Suprapubic skin (tissue), 4 donors: ENCODE measurements around the gene SIDT1. TPM values are rescaled to one million over a fixed set of nuclear protein-coding genes. Genes with fewer than 3 reads are reported as not detected.

Experiments used
- DNase-seq, 2 donors: peaks; one replicate each; pipeline ENCODE4 v3.0.0-alpha.2; 2019; ENCODE audit warnings: low spot score in 2 of 2
- H3K27ac ChIP-seq: fragments of 200-600 bp; sonication (generic); one replicate; pipeline ENCODE4 v1.5.1; 2019
- H3K27me3 ChIP-seq: fragments of 200-600 bp; sonication (generic); one replicate; pipeline ENCODE4 v1.5.1; 2019
- H3K36me3 ChIP-seq: fragments of 200-600 bp; sonication (generic); one replicate; pipeline ENCODE4 v1.5.1; 2019
- H3K4me1 ChIP-seq: fragments of 200-600 bp; sonication (generic); one replicate; pipeline ENCODE4 v1.5.1; 2019
- H3K4me3 ChIP-seq: fragments of 200-600 bp; sonication (generic); one replicate; pipeline ENCODE4 v1.5.1; 2019; ENCODE audit warnings: mild to moderate bottlenecking
- H3K9me3 ChIP-seq: fragments of 200-600 bp; sonication (generic); one replicate; pipeline ENCODE4 v1.5.1; 2019
- CTCF ChIP-seq, 2 donors: fragments of 200-600 bp in 1 of 2; fragments of 450-650 bp in 1 of 2; sonication (generic) in 1 of 2; IDR thresholded peaks; one replicate each; pipeline ENCODE4 v1.5.1; 2016 to 2019; ENCODE audit warnings: antibody characterized with exemption in 2 of 2, mild to moderate bottlenecking in 1 of 2, moderate library complexity in 1 of 2
- EP300 ChIP-seq: sonication (generic); formaldehyde crosslinking; IDR thresholded peaks from one replicate; pipeline ENCODE4 v1.6.1; 2017; ENCODE audit warnings: antibody characterized with exemption
- POLR2A ChIP-seq, 2 donors: fragments of 450-650 bp; IDR thresholded peaks; one replicate each; pipeline ENCODE4 v1.6.1; 2017; ENCODE audit warnings: antibody characterized with exemption in 2 of 2, mild to moderate bottlenecking in 2 of 2, moderate library complexity in 2 of 2
- POLR2AphosphoS5 ChIP-seq, 3 donors: sonication (generic); formaldehyde crosslinking; IDR thresholded peaks; one replicate each; pipeline ENCODE4 v1.6.1; 2017; ENCODE audit warnings: antibody characterized with exemption in 3 of 3
- WGBS: methylation state at CpG from one replicate; pipeline ENCODE4 v1.1.5; 2018; 5-methylcytosine and 5-hydroxymethylcytosine counted together
- total RNA-seq, 4 donors: library from RNA; depleted of rRNA; stranded (reverse); fragments of >200 nt; gene quantifications; one replicate each; pipeline ENCODE4 v1.1.0, GENCODE V29; 2016

The SIDT1 gene
- total RNA-seq, 4 donors from 2014 or later: 0.34 to 11.4 (median 2.2) TPM

- DNase-seq: no peak
- no peaks in the 10 kb centered on the region for H3K27me3 ChIP-seq
- TF ChIP-seq CTCF (IDR thresholded peaks at IDR 0.05): no peak
- TF ChIP-seq POLR2A (IDR thresholded peaks at IDR 0.05): no peak
- no peak for TF ChIP-seq POLR2AphosphoS5 (IDR thresholded peaks at IDR 0.05)
- TF ChIP-seq EP300: no peak
- no peaks in the 10 kb centered on the region for H3K36me3 ChIP-seq
- H3K27ac ChIP-seq: no peak overlapping the region
- no peak overlapping the region for H3K4me3 ChIP-seq
- no peaks in the 10 kb centered on the region for H3K4me1 ChIP-seq
- H3K9me3 ChIP-seq: no peaks in the 10 kb centered on the region
- 68% methylated on average over 2 of the region's 2 CpGs for WGBS
These were observed 39.0 kb downstream of the SIDT1 start for GRCh38 chr3:113571360-113571759.

GRCh38 chr3:113573728-113574127, 41.4 kb downstream of the SIDT1 start:
- Histone ChIP-seq H3K4me1 (no peaks in the 10 kb centered on the region), H3K36me3 (no peaks in the 10 kb centered on the region), H3K27me3 (no peaks in the 10 kb centered on the region), H3K9me3 (no peaks in the 10 kb centered on the region), H3K4me3 (no peak overlapping the region), H3K27ac (no peak overlapping the region)
- DNase-seq: no peak
- TF ChIP-seq CTCF (IDR thresholded peaks at IDR 0.05) (no peak), EP300 (no peak), POLR2A (IDR thresholded peaks at IDR 0.05) (no peak), POLR2AphosphoS5 (IDR thresholded peaks at IDR 0.05) (no peak)
- WGBS: 83% methylated on average over 3 of the region's 3 CpGs

GRCh38 chr3:113574213-113574612, 41.9 kb downstream of the SIDT1 start:
- TF ChIP-seq EP300 (no peak), CTCF (IDR thresholded peaks at IDR 0.05) (no peak), POLR2A (IDR thresholded peaks at IDR 0.05) (no peak), POLR2AphosphoS5 (IDR thresholded peaks at IDR 0.05) (no peak)
- 70% methylated on average over 2 of the region's 2 CpGs for WGBS
- Histone ChIP-seq H3K36me3 (no peaks in the 10 kb centered on the region), H3K27me3 (no peaks in the 10 kb centered on the region), H3K4me3 (no peak overlapping the region), H3K27ac (no peak overlapping the region), H3K4me1 (no peaks in the 10 kb centered on the region), H3K9me3 (no peaks in the 10 kb centered on the region)
- no peak for DNase-seq

- Histone ChIP-seq H3K27me3 (no peaks in the 10 kb centered on the region), H3K36me3 (no peaks in the 10 kb centered on the region), H3K4me3 (no peak overlapping the region), H3K27ac (no peak overlapping the region), H3K9me3 (no peaks in the 10 kb centered on the region), H3K4me1 (no peaks in the 10 kb centered on the region)
- TF ChIP-seq CTCF (IDR thresholded peaks at IDR 0.05): no peak
- TF ChIP-seq POLR2AphosphoS5 (IDR thresholded peaks at IDR 0.05): no peak
- TF ChIP-seq POLR2A (IDR thresholded peaks at IDR 0.05): no peak
- no peak for TF ChIP-seq EP300
- no peak for DNase-seq
- 26% methylated on average over 4 of the region's 4 CpGs for WGBS
These were observed 42.9 kb downstream of the SIDT1 start for GRCh38 chr3:113575206-113575605.

- Histone ChIP-seq H3K27ac (no peak overlapping the region), H3K36me3 (no peaks in the 10 kb centered on the region), H3K27me3 (peaks cover 3% of the 10 kb centered on the region), H3K9me3 (no peaks in the 10 kb centered on the region), H3K4me1 (no peaks in the 10 kb centered on the region), H3K4me3 (no peak overlapping the region)
- no peak for DNase-seq
- WGBS: 24% methylated on average over 1 of the region's 1 CpG
- TF ChIP-seq POLR2AphosphoS5 (IDR thresholded peaks at IDR 0.05) (no peak), CTCF (IDR thresholded peaks at IDR 0.05) (no peak), EP300 (no peak), POLR2A (IDR thresholded peaks at IDR 0.05) (no peak)
These were observed 52.9 kb downstream of the SIDT1 start for GRCh38 chr3:113585228-113585627.
